Activated gamma-delta T cell (primary cell): Measurements from ENCODE around the gene ETV2.
A peak's percentile ranks its signal among the peaks of the same experiment; 100 is the strongest.
"Not testable (repeated sequence)": the region's sequence is repeated elsewhere in the genome, so short reads cannot be mapped to it uniquely, and the experiment has no call there.

Source experiments
- DNase-seq: peaks from one replicate; lab custom pipeline; 2025; lab: John Stamatoyannopoulos, UW

Gene ETV2

DNA sequence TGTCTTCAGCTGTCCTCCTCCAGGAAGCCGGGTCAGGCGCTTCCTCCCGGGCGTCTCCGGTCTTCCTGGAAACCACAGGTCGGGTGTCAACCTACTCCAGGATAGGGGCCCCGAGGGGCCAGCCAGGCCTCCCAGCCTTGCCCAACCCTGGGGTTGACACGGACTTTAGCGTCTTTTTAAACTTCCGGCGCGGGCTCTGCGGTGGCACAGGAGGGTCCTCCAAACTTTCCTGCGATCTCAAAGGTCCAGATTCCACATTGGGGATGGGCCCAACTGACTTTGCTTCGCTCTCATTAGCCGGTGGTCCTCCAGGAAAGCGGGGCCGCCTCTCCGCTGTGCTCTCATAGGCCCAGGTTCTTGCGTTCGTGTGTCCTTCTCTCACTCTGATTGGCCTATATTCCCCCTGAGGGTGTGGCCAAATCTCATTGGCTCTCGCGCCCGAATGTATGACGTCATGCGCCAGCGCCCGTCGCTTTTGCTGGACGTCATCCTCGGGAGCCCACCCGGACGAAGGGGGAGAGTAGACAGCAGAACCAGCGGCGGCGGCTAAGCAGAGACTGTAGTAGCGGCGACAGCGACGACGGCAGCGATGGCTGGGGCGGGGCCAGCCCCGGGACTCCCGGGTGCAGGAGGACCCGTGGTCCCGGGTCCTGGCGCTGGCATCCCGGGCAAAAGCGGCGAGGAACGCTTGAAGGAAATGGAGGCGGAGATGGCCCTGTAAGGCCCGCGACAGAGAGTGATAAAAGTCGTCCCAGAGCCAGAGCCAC is 12.8 kb upstream of the ETV2 start, which contains the start of gene RBM42:
RBM42 (plus strand) TSS at position 472 of the 767 bp plus-strand sequence; CDS start at position 590, 118 bp downstream.
- DNase-seq: peak; percentile 89

- no peak for DNase-seq
Observed at GRCh38 chr19:35629332-35629633, 12.3 kb upstream of the ETV2 start.

DNA sequence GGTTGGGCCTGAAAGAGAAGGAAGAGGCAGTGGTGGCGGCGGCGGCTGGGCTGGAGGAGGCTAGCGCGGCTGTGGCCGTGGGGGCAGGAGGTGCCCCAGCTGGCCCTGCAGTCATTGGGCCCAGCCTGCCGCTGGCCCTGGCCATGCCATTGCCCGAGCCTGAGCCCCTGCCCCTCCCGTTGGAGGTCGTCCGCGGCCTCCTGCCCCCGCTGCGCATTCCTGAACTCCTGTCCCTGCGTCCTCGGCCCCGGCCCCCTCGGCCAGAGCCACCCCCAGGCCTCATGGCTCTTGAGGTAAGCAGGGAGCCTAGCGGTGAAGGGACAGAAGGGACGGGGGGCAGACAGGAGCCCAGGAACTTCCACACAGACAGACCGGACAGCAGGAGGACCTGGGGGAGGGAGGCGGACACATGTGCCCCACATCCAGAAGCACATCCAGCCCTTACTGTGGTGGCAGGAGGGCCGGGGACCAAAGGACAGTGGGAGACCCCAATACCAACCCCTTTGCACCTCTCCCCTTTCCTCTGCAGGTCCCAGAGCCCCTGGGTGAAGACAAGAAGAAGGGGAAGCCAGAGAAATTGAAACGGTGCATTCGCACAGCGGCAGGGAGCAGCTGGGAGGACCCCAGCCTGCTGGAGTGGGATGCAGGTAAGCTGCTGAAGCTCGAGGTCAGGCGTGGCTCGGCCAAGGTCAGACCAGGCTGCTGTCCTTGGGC is 7.7 kb upstream of the ETV2 start:
- no peak for DNase-seq

DNA sequence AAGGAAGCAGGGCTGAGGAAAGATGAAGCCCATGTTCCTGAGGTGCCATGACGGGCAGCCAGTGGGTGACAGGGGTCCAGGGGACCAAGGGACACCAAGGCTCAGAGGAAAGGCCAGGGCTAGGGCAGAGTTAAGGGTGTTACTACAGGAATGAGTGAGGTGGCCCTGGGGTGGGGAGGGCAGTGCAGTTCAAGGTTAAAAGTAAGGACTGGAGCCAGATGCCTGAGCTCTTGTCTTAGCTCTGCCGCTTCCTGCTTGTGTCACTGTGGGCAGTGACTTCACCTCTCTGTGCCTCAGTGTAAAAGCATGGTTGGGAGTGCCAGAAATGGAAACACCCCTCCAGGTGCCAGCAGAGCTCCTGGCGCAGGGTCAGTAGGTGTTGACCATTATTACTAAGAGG is 4.9 kb upstream of the ETV2 start:
- no peak for DNase-seq

DNA sequence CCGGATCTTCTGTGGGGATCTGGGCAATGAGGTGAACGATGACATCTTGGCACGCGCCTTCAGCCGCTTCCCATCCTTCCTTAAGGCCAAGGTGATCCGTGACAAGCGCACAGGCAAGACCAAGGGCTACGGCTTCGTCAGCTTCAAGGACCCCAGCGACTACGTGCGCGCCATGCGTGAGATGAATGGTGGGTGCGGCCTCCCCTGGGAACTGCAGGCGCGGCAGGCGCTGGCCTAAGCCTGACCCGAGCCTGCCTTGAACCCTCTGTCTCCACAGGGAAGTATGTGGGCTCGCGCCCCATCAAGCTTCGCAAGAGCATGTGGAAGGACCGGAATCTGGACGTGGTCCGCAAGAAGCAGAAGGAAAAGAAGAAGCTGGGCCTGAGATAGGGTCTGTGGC is 4.4 kb upstream of the ETV2 start:
- DNase-seq: no peak

DNA sequence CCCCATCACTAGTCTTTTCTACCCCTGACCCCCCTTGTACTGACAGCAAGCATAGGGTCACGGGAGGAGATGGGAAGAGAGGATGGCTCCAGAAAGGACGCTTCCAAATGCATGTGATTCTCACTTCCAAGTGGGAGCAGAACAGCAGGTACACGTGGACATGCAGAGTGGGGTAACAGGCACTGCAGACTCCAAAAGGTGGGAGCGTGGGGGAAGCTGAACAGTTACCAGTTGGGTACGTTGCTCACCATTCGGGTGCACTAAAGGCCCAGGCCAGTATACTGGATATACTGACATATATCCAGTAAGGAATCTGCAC is 2.3 kb upstream of the ETV2 start:
- DNase-seq: no peak

DNA sequence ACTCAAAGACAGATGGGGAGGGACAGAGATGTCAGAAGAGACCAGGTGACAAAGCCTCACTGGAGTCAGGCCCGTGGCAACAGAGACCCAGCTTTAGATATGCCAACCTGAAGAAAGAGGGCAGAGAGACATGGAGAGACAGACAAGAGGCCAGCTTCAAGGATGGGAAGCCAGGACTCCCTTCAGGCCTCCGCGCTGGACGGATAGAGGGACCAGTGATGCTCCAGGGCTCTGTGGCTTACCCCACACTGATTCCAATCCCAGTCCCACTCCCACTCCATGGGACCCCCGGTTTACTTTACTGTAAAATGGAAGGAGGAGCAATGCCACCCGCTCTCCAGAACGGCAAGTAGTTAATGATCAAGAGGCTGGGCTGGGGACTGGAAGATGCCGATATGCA is 1.7 kb upstream of the ETV2 start:
- no peak for DNase-seq

- DNase-seq: no peak
Observed at GRCh38 chr19:35642312-35642711, 767 bp downstream of the ETV2 start.

DNA sequence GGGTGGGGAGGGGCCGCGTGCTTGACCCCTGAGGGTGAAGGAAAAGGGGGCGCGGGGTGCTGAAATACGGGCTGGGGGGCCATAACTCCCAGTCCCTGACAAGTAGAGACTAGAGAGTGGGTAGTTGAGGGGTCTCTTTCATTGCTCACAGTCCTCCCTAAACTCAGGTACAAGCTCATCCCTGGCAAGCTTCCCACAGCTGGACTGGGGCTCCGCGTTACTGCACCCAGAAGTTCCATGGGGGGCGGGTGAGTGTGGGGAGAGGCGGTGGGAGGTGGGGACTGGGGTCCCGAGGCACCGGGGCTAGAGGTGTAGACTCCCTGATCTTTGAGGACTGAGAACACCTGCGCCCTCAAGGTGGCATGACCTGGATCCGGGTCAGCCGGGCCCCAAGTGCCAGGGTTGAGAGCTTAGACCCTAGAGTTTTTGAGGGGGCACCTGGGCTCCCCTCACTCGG is 1.3 kb downstream of the ETV2 start:
- no peak for DNase-seq

DNA sequence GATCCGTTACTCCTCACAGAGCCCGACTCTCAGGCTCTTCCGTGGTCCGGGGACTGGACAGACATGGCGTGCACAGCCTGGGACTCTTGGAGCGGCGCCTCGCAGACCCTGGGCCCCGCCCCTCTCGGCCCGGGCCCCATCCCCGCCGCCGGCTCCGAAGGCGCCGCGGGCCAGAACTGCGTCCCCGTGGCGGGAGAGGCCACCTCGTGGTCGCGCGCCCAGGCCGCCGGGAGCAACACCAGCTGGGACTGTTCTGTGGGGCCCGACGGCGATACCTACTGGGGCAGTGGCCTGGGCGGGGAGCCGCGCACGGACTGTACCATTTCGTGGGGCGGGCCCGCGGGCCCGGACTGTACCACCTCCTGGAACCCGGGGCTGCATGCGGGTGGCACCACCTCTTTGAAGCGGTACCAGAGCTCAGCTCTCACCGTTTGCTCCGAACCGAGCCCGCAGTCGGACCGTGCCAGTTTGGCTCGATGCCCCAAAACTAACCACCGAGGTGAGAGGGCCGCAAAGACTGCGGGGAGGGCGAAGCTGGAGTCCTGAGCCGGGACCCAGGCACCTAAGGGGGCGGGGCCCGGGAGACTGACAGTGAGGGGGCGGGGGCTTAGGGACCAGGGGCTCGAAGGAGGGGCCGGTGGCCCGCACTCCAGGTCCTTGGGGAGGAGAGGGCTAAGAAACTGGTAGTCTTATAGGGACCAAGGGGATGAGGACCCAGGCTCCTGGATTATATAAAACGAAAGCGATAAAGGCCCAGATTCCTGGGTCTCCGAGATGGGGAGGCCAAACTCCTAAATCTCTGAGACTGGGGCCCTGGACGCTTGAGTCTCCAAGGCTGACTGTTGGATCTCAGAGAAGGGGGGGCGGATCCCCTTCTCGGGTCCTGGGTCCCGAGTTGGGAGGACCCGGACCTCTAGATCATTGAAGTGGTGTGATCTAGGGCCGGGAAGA is 2.0 kb downstream of the ETV2 start:
- peak; percentile 56 for DNase-seq

GRCh38 chr19:35644206-35644986 is 2.9 kb downstream of the ETV2 start:
- DNase-seq: peak; percentile 82

- DNase-seq: no peak
Observed at GRCh38 chr19:35644987-35645679, 3.6 kb downstream of the ETV2 start.

GRCh38 chr19:35645680-35646511 is 4.4 kb downstream of the ETV2 start:
- no peak for DNase-seq

DNA sequence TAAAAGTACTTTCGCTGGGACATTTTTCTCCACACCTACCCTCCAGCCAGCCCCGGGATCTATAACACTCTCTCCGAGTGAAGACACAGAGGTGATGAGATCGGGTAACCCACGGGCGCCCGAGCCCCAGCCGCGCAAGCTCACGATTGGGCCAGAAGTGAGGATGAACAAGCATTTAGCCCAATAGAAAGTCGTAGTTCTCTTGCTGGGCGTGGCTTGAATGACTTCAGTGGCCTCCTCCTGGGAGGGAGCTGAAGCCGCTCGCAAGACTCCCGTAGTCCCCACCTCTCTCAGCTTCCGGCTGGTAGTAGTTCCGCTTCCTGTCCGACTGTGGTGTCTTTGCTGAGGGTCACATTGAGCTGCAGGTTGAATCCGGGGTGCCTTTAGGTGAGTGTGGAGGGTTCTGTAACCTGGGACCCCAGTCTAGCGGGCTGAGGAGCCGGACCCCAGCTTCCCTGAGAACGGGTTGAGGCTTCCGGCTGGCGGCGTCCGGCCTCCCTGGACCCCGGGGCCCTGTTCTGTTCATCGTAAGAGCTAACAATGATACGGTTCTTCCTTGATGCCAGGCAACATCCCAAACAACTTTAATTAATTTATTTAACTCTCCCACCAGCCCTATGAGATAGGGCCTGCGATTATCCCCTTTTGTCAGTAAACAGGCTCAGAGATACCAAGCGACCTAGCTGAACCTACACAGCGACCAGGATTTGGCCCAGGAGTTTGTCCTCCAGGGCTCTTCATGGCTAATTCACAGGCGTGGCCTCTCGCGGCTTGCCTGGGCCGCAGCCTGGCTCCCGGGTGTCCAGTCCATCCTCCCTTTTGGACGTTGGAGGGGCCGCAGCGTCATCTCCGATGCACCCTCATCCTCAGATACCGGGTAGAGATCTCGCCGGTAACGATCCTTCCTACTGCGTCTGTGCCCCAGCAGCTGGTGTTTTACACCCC is 6.7 kb downstream of the ETV2 start, which contains the start of gene COX6B1:
COX6B1 (plus strand) TSS at position 307 of the 945 bp plus-strand sequence. CDS start 2,921 bp downstream, outside the sequence.
- peak; percentile 65 for DNase-seq

GRCh38 chr19:35650581-35650980 is 9.0 kb downstream of the ETV2 start:
- DNase-seq: no peak

- not testable (repeated sequence) for DNase-seq
Observed at GRCh38 chr19:35654828-35655227, 13.3 kb downstream of the ETV2 start.

DNA sequence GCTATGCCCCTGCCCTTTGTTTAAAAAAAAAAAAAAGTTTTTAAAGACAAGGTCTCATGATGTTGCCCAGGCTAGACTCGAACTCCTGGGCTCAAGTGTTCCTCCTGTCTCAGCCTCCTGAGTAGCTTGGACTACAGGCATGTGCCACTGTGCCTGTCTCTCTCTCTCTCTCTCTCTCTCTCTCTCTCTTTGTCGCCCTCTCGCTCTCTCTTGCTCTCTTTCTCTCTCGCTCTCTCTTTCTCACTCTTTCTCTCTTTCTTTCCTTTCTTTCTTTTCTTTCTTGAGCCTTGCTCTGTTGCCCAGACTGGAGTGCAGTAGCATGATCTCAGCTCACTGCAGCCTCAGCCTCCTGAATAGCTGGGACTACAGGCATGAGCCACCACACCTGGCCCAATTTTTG is 14.1 kb downstream of the ETV2 start:
- no peak for DNase-seq

DNA sequence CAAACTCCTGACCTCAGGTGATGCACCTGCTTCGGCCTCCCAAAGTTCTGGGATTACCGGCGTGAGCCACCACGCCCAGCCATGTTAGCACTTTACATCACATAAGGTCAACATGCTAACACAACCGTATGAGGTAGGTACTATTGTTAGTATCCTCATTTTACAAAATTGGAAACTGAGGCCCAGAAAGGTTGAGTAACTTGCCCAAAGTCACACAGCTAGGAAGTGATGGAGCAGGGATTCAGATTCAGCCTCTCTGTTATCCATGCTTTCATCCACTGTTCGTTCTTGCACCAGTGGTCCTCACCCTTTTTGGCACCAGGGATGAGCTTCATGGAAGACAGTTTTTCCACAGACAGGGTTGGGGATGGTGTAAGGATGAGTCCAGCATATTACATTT is 15.2 kb downstream of the ETV2 start:
- DNase-seq: no peak
